ENCODE data around the gene KLF3. TPM values are rescaled to one million over a fixed set of nuclear protein-coding genes. Genes with fewer than 3 reads are reported as not detected.
"Not testable (repeated sequence)": the region's sequence is repeated elsewhere in the genome, so short reads cannot be mapped to it uniquely, and the experiment has no call there.

Gene KLF3
- total and polyA plus RNA-seq, 2 experiments from 2014 or later, result 15.0 to 16.5 TPM

- TF ChIP-seq ZNF462 (CRISPR knock-in tag; IDR thresholded peaks at IDR 0.05), result no peak
- TF ChIP-seq ZNF114 (CRISPR knock-in tag; IDR thresholded peaks at IDR 0.05), result no peak
- TF ChIP-seq CREB1 (CRISPR knock-in tag; IDR thresholded peaks at IDR 0.05; ENCODE audit: low read depth), result no peak
- TF ChIP-seq STAT1 (IDR thresholded peaks at IDR 0.05; ENCODE audit: unreplicated experiment), result no peak
- no peak overlapping the region for H3K4me3 ChIP-seq
- H3K9me2 ChIP-seq (ENCODE audit: insufficient read depth), result no peaks in the 10 kb centered on the region
- Mint-ChIP-seq H3K27ac (no peak overlapping the region), H3K27me3 (ENCODE audit: insufficient read depth, low read depth, poor library complexity) (peaks cover 3% of the 10 kb centered on the region), H3K9me3 (peaks cover 10% of the 10 kb centered on the region), H3K4me3 (no peak overlapping the region), H3K4me1 (peaks cover 3% of the 10 kb centered on the region), H3K36me3 (ENCODE audit: low read depth) (peaks cover 15% of the 10 kb centered on the region)
- H3K27ac ChIP-seq (ENCODE audit: low read depth), result no peak overlapping the region
- DNase-seq (ENCODE audit: low spot score), result no peak
- H3K4me1 ChIP-seq (ENCODE audit: insufficient read depth), result no peaks in the 10 kb centered on the region
- no peaks in the 10 kb centered on the region for H3K36me3 ChIP-seq (ENCODE audit: insufficient read depth)
- H3K4me2 ChIP-seq, result no peak overlapping the region
- no peaks in the 10 kb centered on the region for H4K20me1 ChIP-seq (replicated peaks; ENCODE audit: insufficient read depth)
- no peak for ATAC-seq
- H3F3A ChIP-seq (replicated peaks; ENCODE audit: low read depth), result no peaks in the 10 kb centered on the region
- H3K79me2 ChIP-seq (replicated peaks; ENCODE audit: insufficient read depth), result no peaks in the 10 kb centered on the region
- H2AFZ ChIP-seq, result no peak overlapping the region
- H3K27me3 ChIP-seq (ENCODE audit: insufficient read depth), result no peaks in the 10 kb centered on the region
Observed at GRCh38 chr4:38621831-38622230, 42.2 kb upstream of the KLF3 start.

GRCh38 chr4:38622340-38622739 is 41.7 kb upstream of the KLF3 start:
- H3K27me3 ChIP-seq (ENCODE audit: insufficient read depth); H3K27me3 Mint-ChIP-seq (ENCODE audit: insufficient read depth, low read depth, poor library complexity); H3K4me1 ChIP-seq (ENCODE audit: insufficient read depth); H3K4me2 ChIP-seq; DNase-seq (ENCODE audit: low spot score); H3K9me2 ChIP-seq (ENCODE audit: insufficient read depth); ATAC-seq; H3K27ac ChIP-seq (ENCODE audit: low read depth); H3K4me1 Mint-ChIP-seq; H4K20me1 ChIP-seq (replicated peaks; ENCODE audit: insufficient read depth); H3F3A ChIP-seq (replicated peaks; ENCODE audit: low read depth); H3K36me3 ChIP-seq (ENCODE audit: insufficient read depth); H3K4me3 ChIP-seq; H3K79me2 ChIP-seq (replicated peaks; ENCODE audit: insufficient read depth); H2AFZ ChIP-seq; H3K4me3 Mint-ChIP-seq; H3K27ac Mint-ChIP-seq: not testable (repeated sequence)
- H3K9me3 Mint-ChIP-seq, result peaks cover 10% of the 10 kb centered on the region
- peaks cover 15% of the 10 kb centered on the region for H3K36me3 Mint-ChIP-seq (ENCODE audit: low read depth)
